Measurements from ENCODE around the gene LRRC8A. TPM values are rescaled to one million over a fixed set of nuclear protein-coding genes. Genes with fewer than 3 reads are reported as not detected.

LRRC8A gene
- polyA plus RNA-seq, 1 donor (not counting 4 experiments of a cell fraction or from before 2014, with no cell fraction given): 88.3 TPM

GRCh38 chr9:128894764-128895163, 12.8 kb downstream of the LRRC8A start:
- peaks cover 55% of the 10 kb centered on the region for H3K79me2 ChIP-seq (ENCODE audit: control insufficient read depth, insufficient read depth, low read length)

DNA sequence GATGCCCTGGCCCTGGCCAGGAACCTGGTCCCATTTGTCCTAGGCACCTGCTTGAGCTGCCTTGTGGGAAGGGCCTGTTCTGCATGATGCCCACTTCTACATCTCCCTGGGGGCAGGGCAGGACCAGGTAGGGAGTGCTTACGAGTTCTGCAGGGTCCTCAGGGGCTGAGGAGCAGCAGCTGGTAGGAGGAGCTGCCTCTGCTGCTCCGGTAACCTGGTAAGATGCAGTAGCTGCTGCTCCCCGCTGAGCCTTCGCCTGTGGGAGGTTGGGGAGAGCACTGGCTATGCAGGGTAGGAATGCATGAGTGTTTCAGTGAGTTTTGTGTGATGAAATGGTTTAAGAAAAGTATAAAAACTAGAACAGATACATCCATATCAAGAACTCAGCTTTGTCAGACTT, 13.6 kb downstream of the LRRC8A start:
- no peak overlapping the region for H3K9ac ChIP-seq (ENCODE audit: control insufficient read depth, extremely low read depth, insufficient read depth, low read length)
- no peak for DNase-seq (ENCODE audit: low read depth, low spot score)
- no peaks in the 10 kb centered on the region for H4K20me1 ChIP-seq (ENCODE audit: control insufficient read depth, extremely low read depth, insufficient read depth, low read length)
- H3K27me3 ChIP-seq (ENCODE audit: control insufficient read depth, extremely low read depth, insufficient read depth, low read length): no peaks in the 10 kb centered on the region
- no peak overlapping the region for H3K4me3 ChIP-seq (ENCODE audit: control insufficient read depth in 2 of 3, extremely low read depth in 1 of 3, insufficient read depth in 2 of 3, low read depth in 1 of 3, low read length in 3 of 3)
- no peak overlapping the region for H3K27ac ChIP-seq (ENCODE audit: control insufficient read depth, insufficient read depth, low read length)
- H3K79me2 ChIP-seq (ENCODE audit: control insufficient read depth, insufficient read depth, low read length): peaks cover 56% of the 10 kb centered on the region
- no peaks in the 10 kb centered on the region for H3K9me3 ChIP-seq (ENCODE audit: control insufficient read depth, low read depth, low read length)
- no peak overlapping the region for H2AFZ ChIP-seq (ENCODE audit: control insufficient read depth, low read length)
- H3K36me3 ChIP-seq (ENCODE audit: control insufficient read depth in 2 of 2, extremely low read depth in 1 of 2, insufficient read depth in 2 of 2, low read length in 2 of 2): peaks cover 13 to 52% of the 10 kb centered on the region in 2 experiments
- peaks cover 66% of the 10 kb centered on the region for H3K4me1 ChIP-seq (ENCODE audit: control insufficient read depth, extremely low read depth, insufficient read depth, low read length)
- TF ChIP-seq, protein P1, sequence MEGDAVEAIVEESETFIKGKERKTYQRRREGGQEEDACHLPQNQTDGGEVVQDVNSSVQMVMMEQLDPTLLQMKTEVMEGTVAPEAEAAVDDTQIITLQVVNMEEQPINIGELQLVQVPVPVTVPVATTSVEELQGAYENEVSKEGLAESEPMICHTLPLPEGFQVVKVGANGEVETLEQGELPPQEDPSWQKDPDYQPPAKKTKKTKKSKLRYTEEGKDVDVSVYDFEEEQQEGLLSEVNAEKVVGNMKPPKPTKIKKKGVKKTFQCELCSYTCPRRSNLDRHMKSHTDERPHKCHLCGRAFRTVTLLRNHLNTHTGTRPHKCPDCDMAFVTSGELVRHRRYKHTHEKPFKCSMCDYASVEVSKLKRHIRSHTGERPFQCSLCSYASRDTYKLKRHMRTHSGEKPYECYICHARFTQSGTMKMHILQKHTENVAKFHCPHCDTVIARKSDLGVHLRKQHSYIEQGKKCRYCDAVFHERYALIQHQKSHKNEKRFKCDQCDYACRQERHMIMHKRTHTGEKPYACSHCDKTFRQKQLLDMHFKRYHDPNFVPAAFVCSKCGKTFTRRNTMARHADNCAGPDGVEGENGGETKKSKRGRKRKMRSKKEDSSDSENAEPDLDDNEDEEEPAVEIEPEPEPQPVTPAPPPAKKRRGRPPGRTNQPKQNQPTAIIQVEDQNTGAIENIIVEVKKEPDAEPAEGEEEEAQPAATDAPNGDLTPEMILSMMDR (optimal IDR thresholded peaks at IDR 0.05 in 1 of 3, IDR thresholded peaks at IDR 0.05 in 1 of 3, conservative IDR thresholded peaks at IDR 0.05 in 1 of 3; ENCODE audit: extremely low read depth in 1 of 3, insufficient read depth in 2 of 3, low read length in 3 of 3): no peak
- no peaks in the 10 kb centered on the region for H3K9me1 ChIP-seq (ENCODE audit: control insufficient read depth, extremely low read depth, insufficient read depth, low read length)
- no peak overlapping the region for H3K4me2 ChIP-seq (ENCODE audit: control insufficient read depth, extremely low read depth, insufficient read depth, low read depth, low read length)
- dilution Hi-C loops (cut with MboI; ENCODE audit: extremely low pct_ligation_motif_present, low sequenced_read_pairs): no loop called here
- FAIRE-seq: no peak

More at GRCh38 chr9:128894764-128895163, 12.8 kb downstream of the LRRC8A start:
- Histone ChIP-seq H3K4me2 (ENCODE audit: control insufficient read depth, extremely low read depth, insufficient read depth, low read depth, low read length) (no peak overlapping the region), H3K4me3 (ENCODE audit: control insufficient read depth in 2 of 3, extremely low read depth in 1 of 3, insufficient read depth in 2 of 3, low read depth in 1 of 3, low read length in 3 of 3) (no peak overlapping the region), H3K36me3 (ENCODE audit: control insufficient read depth in 2 of 2, extremely low read depth in 1 of 2, insufficient read depth in 2 of 2, low read length in 2 of 2) (peaks cover 10 to 52% of the 10 kb centered on the region in 2 experiments), H3K4me1 (ENCODE audit: control insufficient read depth, extremely low read depth, insufficient read depth, low read length) (peaks cover 66% of the 10 kb centered on the region), H3K9me1 (ENCODE audit: control insufficient read depth, extremely low read depth, insufficient read depth, low read length) (no peaks in the 10 kb centered on the region), H3K27me3 (ENCODE audit: control insufficient read depth, extremely low read depth, insufficient read depth, low read length) (no peaks in the 10 kb centered on the region), H4K20me1 (ENCODE audit: control insufficient read depth, extremely low read depth, insufficient read depth, low read length) (no peaks in the 10 kb centered on the region), H3K9me3 (ENCODE audit: control insufficient read depth, low read depth, low read length) (no peaks in the 10 kb centered on the region), H3K9ac (ENCODE audit: control insufficient read depth, extremely low read depth, insufficient read depth, low read length) (no peak overlapping the region), H2AFZ (ENCODE audit: control insufficient read depth, low read length) (no peak overlapping the region), H3K27ac (ENCODE audit: control insufficient read depth, insufficient read depth, low read length) (no peak overlapping the region)
- dilution Hi-C loops (cut with MboI; ENCODE audit: extremely low pct_ligation_motif_present, low sequenced_read_pairs): no loop called here
- TF ChIP-seq, protein P1 (optimal IDR thresholded peaks at IDR 0.05 in 1 of 3, IDR thresholded peaks at IDR 0.05 in 1 of 3, conservative IDR thresholded peaks at IDR 0.05 in 1 of 3; ENCODE audit: extremely low read depth in 1 of 3, insufficient read depth in 2 of 3, low read length in 3 of 3): no peak
- TF ChIP-seq EZH2 (IDR thresholded peaks at IDR 0.05; ENCODE audit: low read length): no peak
- DNase-seq (ENCODE audit: low read depth, low spot score) (no peak), FAIRE-seq (no peak)
